ENCODE results near the gene MINPP1. TPM values are rescaled to one million over a fixed set of nuclear protein-coding genes. Genes with fewer than 3 reads are reported as not detected.

Gene MINPP1
- total and polyA plus RNA-seq, 2 of the 13 experiments (the other 11 are each of a cell fraction or from before 2014, with no cell fraction given): 19.2 to 53.7 TPM

DNA sequence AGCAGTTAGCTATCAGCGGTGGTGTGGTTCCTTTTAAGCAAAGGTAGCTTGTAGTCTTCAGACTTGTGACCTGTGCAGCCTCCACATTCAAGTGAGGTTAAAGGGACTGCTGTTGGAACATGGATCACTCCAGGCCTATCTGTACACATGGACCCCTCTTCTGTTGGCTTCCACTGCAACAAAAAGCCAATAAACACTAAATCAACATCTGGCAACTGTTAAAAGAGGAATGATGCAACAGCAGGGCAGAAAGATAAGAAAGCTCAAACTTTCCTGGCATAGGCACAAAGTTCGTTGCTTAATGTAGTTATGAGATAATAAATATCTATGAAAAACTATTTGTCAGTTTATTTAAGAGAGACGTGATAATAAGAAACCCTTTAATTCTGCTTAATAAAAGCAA is 4.0 kb upstream of the MINPP1 start (continued):
- TF ChIP-seq, protein P1, sequence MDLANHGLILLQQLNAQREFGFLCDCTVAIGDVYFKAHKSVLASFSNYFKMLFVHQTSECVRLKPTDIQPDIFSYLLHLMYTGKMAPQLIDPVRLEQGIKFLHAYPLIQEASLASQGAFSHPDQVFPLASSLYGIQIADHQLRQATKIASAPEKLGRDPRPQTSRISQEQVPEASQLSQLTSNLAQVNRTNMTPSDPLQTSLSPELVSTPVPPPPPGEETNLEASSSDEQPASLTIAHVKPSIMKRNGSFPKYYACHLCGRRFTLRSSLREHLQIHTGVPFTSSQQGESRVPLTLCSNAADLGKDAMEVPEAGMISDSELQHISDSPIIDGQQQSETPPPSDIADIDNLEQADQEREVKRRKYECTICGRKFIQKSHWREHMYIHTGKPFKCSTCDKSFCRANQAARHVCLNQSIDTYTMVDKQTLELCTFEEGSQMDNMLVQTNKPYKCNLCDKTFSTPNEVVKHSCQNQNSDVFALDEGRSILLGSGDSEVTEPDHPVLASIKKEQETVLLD (CRISPR knock-in tag; IDR thresholded peaks at IDR 0.05; ENCODE audit: low read depth): no peak; the same call in 1 of the 2 replicates
- TF ChIP-seq PHF21A (CRISPR knock-in tag; IDR thresholded peaks at IDR 0.05): peak; percentile 91
- TF ChIP-seq ZNF205 (CRISPR knock-in tag; IDR thresholded peaks at IDR 0.05): peak; percentile 76; the same call in 1 of the 2 replicates
- TF ChIP-seq ZNF672 (CRISPR knock-in tag; IDR thresholded peaks at IDR 0.05): no peak
- TF ChIP-seq, protein P2, sequence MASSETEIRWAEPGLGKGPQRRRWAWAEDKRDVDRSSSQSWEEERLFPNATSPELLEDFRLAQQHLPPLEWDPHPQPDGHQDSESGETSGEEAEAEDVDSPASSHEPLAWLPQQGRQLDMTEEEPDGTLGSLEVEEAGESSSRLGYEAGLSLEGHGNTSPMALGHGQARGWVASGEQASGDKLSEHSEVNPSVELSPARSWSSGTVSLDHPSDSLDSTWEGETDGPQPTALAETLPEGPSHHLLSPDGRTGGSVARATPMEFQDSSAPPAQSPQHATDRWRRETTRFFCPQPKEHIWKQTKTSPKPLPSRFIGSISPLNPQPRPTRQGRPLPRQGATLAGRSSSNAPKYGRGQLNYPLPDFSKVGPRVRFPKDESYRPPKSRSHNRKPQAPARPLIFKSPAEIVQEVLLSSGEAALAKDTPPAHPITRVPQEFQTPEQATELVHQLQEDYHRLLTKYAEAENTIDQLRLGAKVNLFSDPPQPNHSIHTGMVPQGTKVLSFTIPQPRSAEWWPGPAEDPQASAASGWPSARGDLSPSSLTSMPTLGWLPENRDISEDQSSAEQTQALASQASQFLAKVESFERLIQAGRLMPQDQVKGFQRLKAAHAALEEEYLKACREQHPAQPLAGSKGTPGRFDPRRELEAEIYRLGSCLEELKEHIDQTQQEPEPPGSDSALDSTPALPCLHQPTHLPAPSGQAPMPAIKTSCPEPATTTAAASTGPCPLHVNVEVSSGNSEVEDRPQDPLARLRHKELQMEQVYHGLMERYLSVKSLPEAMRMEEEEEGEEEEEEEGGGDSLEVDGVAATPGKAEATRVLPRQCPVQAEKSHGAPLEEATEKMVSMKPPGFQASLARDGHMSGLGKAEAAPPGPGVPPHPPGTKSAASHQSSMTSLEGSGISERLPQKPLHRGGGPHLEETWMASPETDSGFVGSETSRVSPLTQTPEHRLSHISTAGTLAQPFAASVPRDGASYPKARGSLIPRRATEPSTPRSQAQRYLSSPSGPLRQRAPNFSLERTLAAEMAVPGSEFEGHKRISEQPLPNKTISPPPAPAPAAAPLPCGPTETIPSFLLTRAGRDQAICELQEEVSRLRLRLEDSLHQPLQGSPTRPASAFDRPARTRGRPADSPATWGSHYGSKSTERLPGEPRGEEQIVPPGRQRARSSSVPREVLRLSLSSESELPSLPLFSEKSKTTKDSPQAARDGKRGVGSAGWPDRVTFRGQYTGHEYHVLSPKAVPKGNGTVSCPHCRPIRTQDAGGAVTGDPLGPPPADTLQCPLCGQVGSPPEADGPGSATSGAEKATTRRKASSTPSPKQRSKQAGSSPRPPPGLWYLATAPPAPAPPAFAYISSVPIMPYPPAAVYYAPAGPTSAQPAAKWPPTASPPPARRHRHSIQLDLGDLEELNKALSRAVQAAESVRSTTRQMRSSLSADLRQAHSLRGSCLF (CRISPR knock-in tag; IDR thresholded peaks at IDR 0.05; ENCODE audit: borderline replicate concordance): no peak
- TF ChIP-seq, protein P3, sequence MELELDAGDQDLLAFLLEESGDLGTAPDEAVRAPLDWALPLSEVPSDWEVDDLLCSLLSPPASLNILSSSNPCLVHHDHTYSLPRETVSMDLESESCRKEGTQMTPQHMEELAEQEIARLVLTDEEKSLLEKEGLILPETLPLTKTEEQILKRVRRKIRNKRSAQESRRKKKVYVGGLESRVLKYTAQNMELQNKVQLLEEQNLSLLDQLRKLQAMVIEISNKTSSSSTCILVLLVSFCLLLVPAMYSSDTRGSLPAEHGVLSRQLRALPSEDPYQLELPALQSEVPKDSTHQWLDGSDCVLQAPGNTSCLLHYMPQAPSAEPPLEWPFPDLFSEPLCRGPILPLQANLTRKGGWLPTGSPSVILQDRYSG (CRISPR knock-in tag; IDR thresholded peaks at IDR 0.05): no peak
- TF ChIP-seq, protein P4, sequence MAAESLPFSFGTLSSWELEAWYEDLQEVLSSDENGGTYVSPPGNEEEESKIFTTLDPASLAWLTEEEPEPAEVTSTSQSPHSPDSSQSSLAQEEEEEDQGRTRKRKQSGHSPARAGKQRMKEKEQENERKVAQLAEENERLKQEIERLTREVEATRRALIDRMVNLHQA (CRISPR knock-in tag; IDR thresholded peaks at IDR 0.05): 0 out of 2 replicates have a peak, but pooled peaks have one; percentile 52
- TF ChIP-seq FOXM1 (CRISPR knock-in tag; IDR thresholded peaks at IDR 0.05): no peak
- TF ChIP-seq, protein P5, sequence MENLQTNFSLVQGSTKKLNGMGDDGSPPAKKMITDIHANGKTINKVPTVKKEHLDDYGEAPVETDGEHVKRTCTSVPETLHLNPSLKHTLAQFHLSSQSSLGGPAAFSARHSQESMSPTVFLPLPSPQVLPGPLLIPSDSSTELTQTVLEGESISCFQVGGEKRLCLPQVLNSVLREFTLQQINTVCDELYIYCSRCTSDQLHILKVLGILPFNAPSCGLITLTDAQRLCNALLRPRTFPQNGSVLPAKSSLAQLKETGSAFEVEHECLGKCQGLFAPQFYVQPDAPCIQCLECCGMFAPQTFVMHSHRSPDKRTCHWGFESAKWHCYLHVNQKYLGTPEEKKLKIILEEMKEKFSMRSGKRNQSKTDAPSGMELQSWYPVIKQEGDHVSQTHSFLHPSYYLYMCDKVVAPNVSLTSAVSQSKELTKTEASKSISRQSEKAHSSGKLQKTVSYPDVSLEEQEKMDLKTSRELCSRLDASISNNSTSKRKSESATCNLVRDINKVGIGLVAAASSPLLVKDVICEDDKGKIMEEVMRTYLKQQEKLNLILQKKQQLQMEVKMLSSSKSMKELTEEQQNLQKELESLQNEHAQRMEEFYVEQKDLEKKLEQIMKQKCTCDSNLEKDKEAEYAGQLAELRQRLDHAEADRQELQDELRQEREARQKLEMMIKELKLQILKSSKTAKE (CRISPR knock-in tag; IDR thresholded peaks at IDR 0.05; ENCODE audit: borderline replicate concordance): peak; percentile 52; the same call in 1 of the 2 replicates
- TF ChIP-seq, protein P6, sequence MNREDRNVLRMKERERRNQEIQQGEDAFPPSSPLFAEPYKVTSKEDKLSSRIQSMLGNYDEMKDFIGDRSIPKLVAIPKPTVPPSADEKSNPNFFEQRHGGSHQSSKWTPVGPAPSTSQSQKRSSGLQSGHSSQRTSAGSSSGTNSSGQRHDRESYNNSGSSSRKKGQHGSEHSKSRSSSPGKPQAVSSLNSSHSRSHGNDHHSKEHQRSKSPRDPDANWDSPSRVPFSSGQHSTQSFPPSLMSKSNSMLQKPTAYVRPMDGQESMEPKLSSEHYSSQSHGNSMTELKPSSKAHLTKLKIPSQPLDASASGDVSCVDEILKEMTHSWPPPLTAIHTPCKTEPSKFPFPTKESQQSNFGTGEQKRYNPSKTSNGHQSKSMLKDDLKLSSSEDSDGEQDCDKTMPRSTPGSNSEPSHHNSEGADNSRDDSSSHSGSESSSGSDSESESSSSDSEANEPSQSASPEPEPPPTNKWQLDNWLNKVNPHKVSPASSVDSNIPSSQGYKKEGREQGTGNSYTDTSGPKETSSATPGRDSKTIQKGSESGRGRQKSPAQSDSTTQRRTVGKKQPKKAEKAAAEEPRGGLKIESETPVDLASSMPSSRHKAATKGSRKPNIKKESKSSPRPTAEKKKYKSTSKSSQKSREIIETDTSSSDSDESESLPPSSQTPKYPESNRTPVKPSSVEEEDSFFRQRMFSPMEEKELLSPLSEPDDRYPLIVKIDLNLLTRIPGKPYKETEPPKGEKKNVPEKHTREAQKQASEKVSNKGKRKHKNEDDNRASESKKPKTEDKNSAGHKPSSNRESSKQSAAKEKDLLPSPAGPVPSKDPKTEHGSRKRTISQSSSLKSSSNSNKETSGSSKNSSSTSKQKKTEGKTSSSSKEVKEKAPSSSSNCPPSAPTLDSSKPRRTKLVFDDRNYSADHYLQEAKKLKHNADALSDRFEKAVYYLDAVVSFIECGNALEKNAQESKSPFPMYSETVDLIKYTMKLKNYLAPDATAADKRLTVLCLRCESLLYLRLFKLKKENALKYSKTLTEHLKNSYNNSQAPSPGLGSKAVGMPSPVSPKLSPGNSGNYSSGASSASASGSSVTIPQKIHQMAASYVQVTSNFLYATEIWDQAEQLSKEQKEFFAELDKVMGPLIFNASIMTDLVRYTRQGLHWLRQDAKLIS (CRISPR knock-in tag; IDR thresholded peaks at IDR 0.05): peak; percentile 86; the same call in 1 of the 2 replicates
- TF ChIP-seq, protein P7, sequence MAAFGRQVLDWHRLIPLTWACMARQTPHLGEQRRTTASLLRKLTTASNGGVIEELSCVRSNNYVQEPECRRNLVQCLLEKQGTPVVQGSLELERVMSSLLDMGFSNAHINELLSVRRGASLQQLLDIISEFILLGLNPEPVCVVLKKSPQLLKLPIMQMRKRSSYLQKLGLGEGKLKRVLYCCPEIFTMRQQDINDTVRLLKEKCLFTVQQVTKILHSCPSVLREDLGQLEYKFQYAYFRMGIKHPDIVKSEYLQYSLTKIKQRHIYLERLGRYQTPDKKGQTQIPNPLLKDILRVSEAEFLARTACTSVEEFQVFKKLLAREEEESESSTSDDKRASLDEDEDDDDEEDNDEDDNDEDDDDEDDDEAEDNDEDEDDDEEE (CRISPR knock-in tag; IDR thresholded peaks at IDR 0.05): no peak
- TF ChIP-seq MXI1 (IDR thresholded peaks at IDR 0.05; ENCODE audit: borderline replicate concordance, low read depth, low read length): peak; percentile 59; the same call in 1 of the 3 replicates
- TF ChIP-seq RNF2 (conservative IDR thresholded peaks at IDR 0.05; ENCODE audit: low read depth): no peak
- TF ChIP-seq FOSL1 (CRISPR knock-in tag; IDR thresholded peaks at IDR 0.05; ENCODE audit: borderline replicate concordance): no peak
- peak; percentile 73; the same call in 1 of the 2 replicates for TF ChIP-seq FOXK2 (IDR thresholded peaks at IDR 0.05)

All from HepG2 (cell line).